Psoas muscle (tissue), 8 donors: Measurements from ENCODE around the gene COL4A6. TPM values are rescaled to one million over a fixed set of nuclear protein-coding genes. Genes with fewer than 3 reads are reported as not detected.

ENCODE experiments used
- ATAC-seq, 4 donors: fragments of 200-7000 bp; cut with Tn5 transposase; one replicate each; pipeline ENCODE4 v1.9.1; 2020; ENCODE audit warnings: moderate library complexity in 3 of 4, mild to moderate bottlenecking in 2 of 4
- DNase-seq, 2 donors: peaks; one replicate each; pipeline ENCODE4 v3.0.0-alpha.2; 2020
- H3K27ac ChIP-seq: fragments of 200-600 bp; one replicate; pipeline ENCODE4 v1.8.0; 2022
- H3K27me3 ChIP-seq, 3 donors: fragments of 200-600 bp in 1 of 3; one replicate each; pipeline versions ENCODE4 v1.6.1 to v1.8.0; 2013 to 2022; ENCODE audit warnings: low read length in 2 of 3, mild to moderate bottlenecking in 2 of 3, moderate library complexity in 1 of 3; ENCODE audit not compliant: insufficient read depth in 3 of 3
- H3K36me3 ChIP-seq, 2 donors: fragments of 200-600 bp in 1 of 2; one replicate each; pipeline versions ENCODE4 v1.6.1 to v1.8.0; 2013 to 2022; ENCODE audit warnings: low read depth in 1 of 2, mild to moderate bottlenecking in 1 of 2, moderate library complexity in 1 of 2; ENCODE audit not compliant: insufficient read depth in 1 of 2
- H3K4me1 ChIP-seq: fragments of 200-600 bp; one replicate; pipeline ENCODE4 v1.8.0; 2022
- H3K4me3 ChIP-seq: fragments of 200-600 bp; one replicate; pipeline ENCODE4 v1.8.0; 2022; ENCODE audit warnings: mild to moderate bottlenecking
- H3K9me3 ChIP-seq: fragments of 200-600 bp; one replicate; pipeline ENCODE4 v1.8.0; 2022
- CTCF ChIP-seq: fragments of 200-600 bp; IDR thresholded peaks from one replicate; pipeline ENCODE4 v1.8.0; 2022; ENCODE audit warnings: antibody characterized with exemption
- WGBS, 3 donors: extraction: QIAGEN DNeasy Blood & Tissue Kit; methylation state at CpG; one replicate each; pipeline versions ENCODE4 v1.1.6 to v1.1.7; 2013; 5-methylcytosine and 5-hydroxymethylcytosine counted together
- intact Hi-C, 2 donors: fragments of 100-400 bp; cut with DNase I; formaldehyde crosslinking; loops; one replicate each; pipeline versions ENCODE4 v1.11.0 to v1.14.2; 2022
- polyA plus RNA-seq, 3 donors: library from polyadenylated mRNA; stranded (reverse); fragments of 200-250 nt; gene quantifications; one replicate each; pipeline ENCODE4 v1.2.3, GENCODE V29; 2013
- total RNA-seq, 4 donors: library from RNA; stranded (reverse); fragmentation: NEBNext Ultra II Directional in 2 of 4; extraction: Animal tissue kit (Norgen Biotek cat#: 25700) in 2 of 4; gene quantifications; one replicate each; pipeline versions ENCODE4 v1.2.1 to v1.2.4, GENCODE V29; 2021 to 2023
- donor health status: healthy with polysubstance abuse.
- donor health status: DM: no; HTN: no; CAD: no; lungs with moderate emphysema.
- donor health status: Bipolar disorder and iron deficiency.
- donor health status: healthy.
- donor health status: DM: yes; HTN: yes; CAD: no.
- donor health status: DM: no; HTN: no; CAD: no.
- donor health status: DM: no; HTN: no; CAD: no.
- donor health status: DM: yes; HTN: yes; CAD: no.

COL4A6 gene
- total and polyA plus RNA-seq, 7 donors: 0.17 to 3.6 (median 0.68) TPM

- no peaks in the 10 kb centered on the region for H3K9me3 ChIP-seq
- DNase-seq (no peak), ATAC-seq (no peak)
- no peak overlapping the region for H3K27ac ChIP-seq
- no peak for TF ChIP-seq CTCF
- intact Hi-C loops: no loop called here
- H3K27me3 ChIP-seq: peaks cover 0 to 5% (median 0%) of the 10 kb centered on the region in 3 donors
- WGBS, 3 donors: 10 to 18% (median 11%) methylated on average over 3 of the region's 3 CpGs
- H3K4me3 ChIP-seq: no peak overlapping the region
- H3K36me3 ChIP-seq: peaks cover 0 to 4% of the 10 kb centered on the region in 2 donors
- H3K4me1 ChIP-seq: peaks cover 7% of the 10 kb centered on the region
Measured at GRCh38 chrX:108121291-108121690, 316.9 kb downstream of the COL4A6 start.

GRCh38 chrX:108117988-108118387 lies 320.2 kb downstream of the COL4A6 start:
- ATAC-seq (no peak), DNase-seq (no peak)
- Histone ChIP-seq H3K27me3 (peaks cover 0 to 5% (median 0%) of the 10 kb centered on the region in 3 donors), H3K36me3 (no peaks in the 10 kb centered on the region), H3K27ac (no peak overlapping the region), H3K4me3 (no peak overlapping the region), H3K9me3 (no peaks in the 10 kb centered on the region), H3K4me1 (peaks cover 6% of the 10 kb centered on the region)
- no peak for TF ChIP-seq CTCF
- intact Hi-C loops: no loop called here
- WGBS, 3 donors: 37 to 51% (median 40%) methylated on average over 3 of the region's 3 CpGs

GRCh38 chrX:108114541-108114940 lies 323.7 kb downstream of the COL4A6 start:
- Histone ChIP-seq H3K27me3 (peaks cover 0 to 5% (median 0%) of the 10 kb centered on the region in 3 donors), H3K4me1 (no peaks in the 10 kb centered on the region), H3K27ac (no peak overlapping the region), H3K36me3 (no peaks in the 10 kb centered on the region), H3K4me3 (no peak overlapping the region), H3K9me3 (no peaks in the 10 kb centered on the region)
- TF ChIP-seq CTCF: no peak
- ATAC-seq (no peak), DNase-seq (no peak)
- intact Hi-C loops: no loop called here

Other genes with a start within 250 kb of the COL4A6 start
- 1 to 10 TPM; 3.1 to 8.6 (median 6.1) TPM for gene COL4A5, start 1.4 kb upstream of the COL4A6 start, total RNA-seq
- gene COL4A5, start 1.4 kb upstream of the COL4A6 start, polyA plus RNA-seq: 1 to 10 TPM; 1.1 to 2.0 (median 1.1) TPM